HL-60 (cell line): ENCODE measurements around the gene NCDN.

Experiments used
- CTCF ChIP-seq: IDR thresholded peaks from one replicate; pipeline ENCODE4 v1.5.1; 2011; ENCODE audit warnings: low read length, control low read depth, inconsistent platforms; ENCODE audit not compliant: insufficient read depth
- GABPA ChIP-seq: IDR thresholded peaks from 2 replicates; pipeline ENCODE4 v1.6.1; 2012; ENCODE audit warnings: low read depth
- POLR2AphosphoS5 ChIP-seq: IDR thresholded peaks from 2 replicates; pipeline ENCODE4 v1.6.1; 2012; ENCODE audit warnings: low read depth
- REST ChIP-seq: IDR thresholded peaks from 2 replicates; pipeline ENCODE4 v1.6.1; 2012; ENCODE audit warnings: low read depth; ENCODE audit not compliant: insufficient replicate concordance
- SPI1 ChIP-seq: IDR thresholded peaks from 2 replicates; pipeline ENCODE4 v1.6.1; 2012; ENCODE audit warnings: low read depth, mild to moderate bottlenecking, borderline replicate concordance

GRCh38 chr1:35586808-35587207 lies 29.2 kb downstream of the NCDN start:
- TF ChIP-seq CTCF = no peak
- no peak for TF ChIP-seq POLR2AphosphoS5
- TF ChIP-seq REST = no peak
- TF ChIP-seq GABPA = no peak
- no peak for TF ChIP-seq SPI1
